ENCODE data around the gene APOL6. TPM values are rescaled to one million over a fixed set of nuclear protein-coding genes. Genes with fewer than 3 reads are reported as not detected.

The APOL6 gene
- total and polyA plus RNA-seq, 2 of the 13 experiments (the other 11 are each of a cell fraction or from before 2014, with no cell fraction given) = 5.2 to 7.5 TPM

DNA sequence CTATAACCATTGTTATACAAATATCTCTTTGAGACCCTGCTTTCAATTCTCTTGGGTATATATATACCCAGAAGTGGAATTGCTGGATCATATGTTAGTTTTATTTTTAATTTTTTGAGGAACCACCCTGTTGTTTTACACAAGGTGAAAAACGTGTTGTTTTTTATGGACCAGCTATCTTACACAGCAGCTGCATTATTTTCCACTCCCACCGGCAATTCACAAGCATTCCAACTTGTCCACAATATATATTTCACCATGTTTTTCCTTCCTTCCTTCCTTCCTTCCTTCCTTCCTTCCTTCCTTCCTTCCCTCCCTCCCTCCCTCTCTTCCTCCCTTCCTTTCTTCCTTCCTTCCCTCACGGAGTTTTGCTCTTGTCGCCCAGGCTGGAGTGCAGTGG, 63.1 kb downstream of the APOL6 start:
- Histone ChIP-seq H3K36me3 (replicated peaks in 1 of 2; ENCODE audit: control insufficient read depth in 1 of 2, insufficient read depth in 2 of 2, low read length in 2 of 2) (no peaks in the 10 kb centered on the region), H3K4me2 (ENCODE audit: low read depth, low read length) (no peak overlapping the region), H3K27me3 (ENCODE audit: control insufficient read depth in 1 of 2, insufficient read depth in 2 of 2, low read length in 2 of 2) (no peaks in the 10 kb centered on the region), H3K9ac (ENCODE audit: insufficient read depth, low read depth, low read length) (no peak overlapping the region), H3K4me3 (replicated peaks in 1 of 3; ENCODE audit: insufficient read depth in 1 of 3, low read depth in 2 of 3, low read length in 3 of 3) (no peak overlapping the region), H3K9me3 (ENCODE audit: low read length) (no peaks in the 10 kb centered on the region; the same call in 1 of the 2 replicates), H3K4me1 (ENCODE audit: insufficient read depth, low read length) (peaks cover 29% of the 10 kb centered on the region), H3K79me2 (ENCODE audit: insufficient read depth, low read length) (no peaks in the 10 kb centered on the region), H4K20me1 (ENCODE audit: insufficient read depth, low read length) (no peaks in the 10 kb centered on the region), H3K27ac (ENCODE audit: extremely low read length, insufficient read depth, low read length) (no peak overlapping the region), H2AFZ (ENCODE audit: low read length) (no peak overlapping the region)
- 56% methylated on average over 4 of the region's 4 CpGs for WGBS (ENCODE audit: low lambda C conversion rate)
- DNase-seq (ENCODE audit: low spot score) (no peak), ATAC-seq (no peak), FAIRE-seq (no peak)
- intact Hi-C loops (cut with micrococcal nuclease; ENCODE audit: unreplicated experiment) = no loop called here
- POLR2A ChIA-PET = no interaction called here
- in situ Hi-C loops (cut with HindIII; ENCODE audit: extremely low pct_ligation_motif_present, low pct_unique_long_range_greater_than_20kb) = no loop called here
- CTCF ChIA-PET (ENCODE audit: low intra/inter-chr PET ratio, low total read pairs) = no interaction called here
- no TSS peak for BruUV-seq (replicated peaks)
- TF ChIP-seq, protein P1, sequence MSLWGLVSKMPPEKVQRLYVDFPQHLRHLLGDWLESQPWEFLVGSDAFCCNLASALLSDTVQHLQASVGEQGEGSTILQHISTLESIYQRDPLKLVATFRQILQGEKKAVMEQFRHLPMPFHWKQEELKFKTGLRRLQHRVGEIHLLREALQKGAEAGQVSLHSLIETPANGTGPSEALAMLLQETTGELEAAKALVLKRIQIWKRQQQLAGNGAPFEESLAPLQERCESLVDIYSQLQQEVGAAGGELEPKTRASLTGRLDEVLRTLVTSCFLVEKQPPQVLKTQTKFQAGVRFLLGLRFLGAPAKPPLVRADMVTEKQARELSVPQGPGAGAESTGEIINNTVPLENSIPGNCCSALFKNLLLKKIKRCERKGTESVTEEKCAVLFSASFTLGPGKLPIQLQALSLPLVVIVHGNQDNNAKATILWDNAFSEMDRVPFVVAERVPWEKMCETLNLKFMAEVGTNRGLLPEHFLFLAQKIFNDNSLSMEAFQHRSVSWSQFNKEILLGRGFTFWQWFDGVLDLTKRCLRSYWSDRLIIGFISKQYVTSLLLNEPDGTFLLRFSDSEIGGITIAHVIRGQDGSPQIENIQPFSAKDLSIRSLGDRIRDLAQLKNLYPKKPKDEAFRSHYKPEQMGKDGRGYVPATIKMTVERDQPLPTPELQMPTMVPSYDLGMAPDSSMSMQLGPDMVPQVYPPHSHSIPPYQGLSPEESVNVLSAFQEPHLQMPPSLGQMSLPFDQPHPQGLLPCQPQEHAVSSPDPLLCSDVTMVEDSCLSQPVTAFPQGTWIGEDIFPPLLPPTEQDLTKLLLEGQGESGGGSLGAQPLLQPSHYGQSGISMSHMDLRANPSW (CRISPR knock-in tag; IDR thresholded peaks at IDR 0.05; ENCODE audit: borderline replicate concordance) = no peak
- TF ChIP-seq, protein P2, sequence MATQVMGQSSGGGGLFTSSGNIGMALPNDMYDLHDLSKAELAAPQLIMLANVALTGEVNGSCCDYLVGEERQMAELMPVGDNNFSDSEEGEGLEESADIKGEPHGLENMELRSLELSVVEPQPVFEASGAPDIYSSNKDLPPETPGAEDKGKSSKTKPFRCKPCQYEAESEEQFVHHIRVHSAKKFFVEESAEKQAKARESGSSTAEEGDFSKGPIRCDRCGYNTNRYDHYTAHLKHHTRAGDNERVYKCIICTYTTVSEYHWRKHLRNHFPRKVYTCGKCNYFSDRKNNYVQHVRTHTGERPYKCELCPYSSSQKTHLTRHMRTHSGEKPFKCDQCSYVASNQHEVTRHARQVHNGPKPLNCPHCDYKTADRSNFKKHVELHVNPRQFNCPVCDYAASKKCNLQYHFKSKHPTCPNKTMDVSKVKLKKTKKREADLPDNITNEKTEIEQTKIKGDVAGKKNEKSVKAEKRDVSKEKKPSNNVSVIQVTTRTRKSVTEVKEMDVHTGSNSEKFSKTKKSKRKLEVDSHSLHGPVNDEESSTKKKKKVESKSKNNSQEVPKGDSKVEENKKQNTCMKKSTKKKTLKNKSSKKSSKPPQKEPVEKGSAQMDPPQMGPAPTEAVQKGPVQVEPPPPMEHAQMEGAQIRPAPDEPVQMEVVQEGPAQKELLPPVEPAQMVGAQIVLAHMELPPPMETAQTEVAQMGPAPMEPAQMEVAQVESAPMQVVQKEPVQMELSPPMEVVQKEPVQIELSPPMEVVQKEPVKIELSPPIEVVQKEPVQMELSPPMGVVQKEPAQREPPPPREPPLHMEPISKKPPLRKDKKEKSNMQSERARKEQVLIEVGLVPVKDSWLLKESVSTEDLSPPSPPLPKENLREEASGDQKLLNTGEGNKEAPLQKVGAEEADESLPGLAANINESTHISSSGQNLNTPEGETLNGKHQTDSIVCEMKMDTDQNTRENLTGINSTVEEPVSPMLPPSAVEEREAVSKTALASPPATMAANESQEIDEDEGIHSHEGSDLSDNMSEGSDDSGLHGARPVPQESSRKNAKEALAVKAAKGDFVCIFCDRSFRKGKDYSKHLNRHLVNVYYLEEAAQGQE (IDR thresholded peaks at IDR 0.05; ENCODE audit: borderline replicate concordance in 1 of 2, low read depth in 1 of 2, low read length in 2 of 2) = no peak
- TF ChIP-seq, protein P3, sequence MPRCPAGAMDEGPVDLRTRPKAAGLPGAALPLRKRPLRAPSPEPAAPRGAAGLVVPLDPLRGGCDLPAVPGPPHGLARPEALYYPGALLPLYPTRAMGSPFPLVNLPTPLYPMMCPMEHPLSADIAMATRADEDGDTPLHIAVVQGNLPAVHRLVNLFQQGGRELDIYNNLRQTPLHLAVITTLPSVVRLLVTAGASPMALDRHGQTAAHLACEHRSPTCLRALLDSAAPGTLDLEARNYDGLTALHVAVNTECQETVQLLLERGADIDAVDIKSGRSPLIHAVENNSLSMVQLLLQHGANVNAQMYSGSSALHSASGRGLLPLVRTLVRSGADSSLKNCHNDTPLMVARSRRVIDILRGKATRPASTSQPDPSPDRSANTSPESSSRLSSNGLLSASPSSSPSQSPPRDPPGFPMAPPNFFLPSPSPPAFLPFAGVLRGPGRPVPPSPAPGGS (CRISPR knock-in tag; IDR thresholded peaks at IDR 0.05) = no peak
- TF ChIP-seq ZNF782 (CRISPR knock-in tag; IDR thresholded peaks at IDR 0.05; ENCODE audit: borderline replicate concordance) (no peak), ZNF674 (CRISPR knock-in tag; IDR thresholded peaks at IDR 0.05; ENCODE audit: low read depth) (no peak), SSRP1 (CRISPR knock-in tag; IDR thresholded peaks at IDR 0.05) (no peak), CREB3 (CRISPR knock-in tag; IDR thresholded peaks at IDR 0.05) (no peak), ZNF737 (CRISPR knock-in tag; IDR thresholded peaks at IDR 0.05; ENCODE audit: borderline replicate concordance) (no peak), ZNF326 (CRISPR knock-in tag; IDR thresholded peaks at IDR 0.05; ENCODE audit: borderline replicate concordance) (no peak), ZIK1 (CRISPR knock-in tag; IDR thresholded peaks at IDR 0.05; ENCODE audit: borderline replicate concordance, low read depth) (no peak), MED13 (CRISPR knock-in tag; IDR thresholded peaks at IDR 0.05) (no peak), AHR (CRISPR knock-in tag; IDR thresholded peaks at IDR 0.05) (no peak), REPIN1 (CRISPR knock-in tag; IDR thresholded peaks at IDR 0.05; ENCODE audit: borderline replicate concordance, low read depth) (no peak), TARDBP (CRISPR knock-in tag; IDR thresholded peaks at IDR 0.05) (no peak)
- TF ChIP-seq, protein P4, sequence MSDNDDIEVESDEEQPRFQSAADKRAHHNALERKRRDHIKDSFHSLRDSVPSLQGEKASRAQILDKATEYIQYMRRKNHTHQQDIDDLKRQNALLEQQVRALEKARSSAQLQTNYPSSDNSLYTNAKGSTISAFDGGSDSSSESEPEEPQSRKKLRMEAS (IDR thresholded peaks at IDR 0.05) = no peak
- TF ChIP-seq, protein P5, sequence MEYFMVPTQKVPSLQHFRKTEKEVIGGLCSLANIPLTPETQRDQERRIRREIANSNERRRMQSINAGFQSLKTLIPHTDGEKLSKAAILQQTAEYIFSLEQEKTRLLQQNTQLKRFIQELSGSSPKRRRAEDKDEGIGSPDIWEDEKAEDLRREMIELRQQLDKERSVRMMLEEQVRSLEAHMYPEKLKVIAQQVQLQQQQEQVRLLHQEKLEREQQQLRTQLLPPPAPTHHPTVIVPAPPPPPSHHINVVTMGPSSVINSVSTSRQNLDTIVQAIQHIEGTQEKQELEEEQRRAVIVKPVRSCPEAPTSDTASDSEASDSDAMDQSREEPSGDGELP (IDR thresholded peaks at IDR 0.05; ENCODE audit: borderline replicate concordance, low read depth) = no peak
